Activated CD4-positive, alpha-beta memory T cell treated with anti-CD3 and anti-CD28 coated beads for 36 hours (primary cell): ENCODE measurements around the gene NOC2L. TPM values are rescaled to one million over a fixed set of nuclear protein-coding genes. Genes with fewer than 3 reads are reported as not detected.
"Not testable (repeated sequence)": the region's sequence is repeated elsewhere in the genome, so short reads cannot be mapped to it uniquely, and the experiment has no call there.

Source experiments
- CTCF ChIA-PET: fragments of 350-600 bp; sonication (Branson Sonifier 250); formaldehyde crosslinking; loops from one replicate; lab custom pipeline; 2021; ENCODE audit warnings: antibody characterized with exemption, inconsistent platforms; lab: Charles Lee
- POLR2A ChIA-PET: fragments of 350-600 bp; sonication (Branson Sonifier 250); formaldehyde crosslinking; loops from one replicate; lab custom pipeline; 2021; ENCODE audit warnings: antibody characterized with exemption; lab: Charles Lee
- DNase-seq: peaks from one replicate; pipeline ENCODE4 v3.0.0-alpha.2; 2020
- H3K27ac Mint-ChIP-seq: one replicate; pipeline ENCODE4 v1.8.0; 2021; ENCODE audit warnings: mixed read lengths
- H3K27me3 Mint-ChIP-seq: one replicate; pipeline ENCODE4 v1.8.0; 2021; ENCODE audit warnings: mixed read lengths
- H3K36me3 Mint-ChIP-seq: one replicate; pipeline ENCODE4 v1.8.0; 2021; ENCODE audit warnings: mixed read lengths
- H3K4me1 Mint-ChIP-seq: one replicate; pipeline ENCODE4 v1.8.0; 2021; ENCODE audit warnings: low read depth, mixed read lengths
- H3K4me3 Mint-ChIP-seq: one replicate; pipeline ENCODE4 v1.8.0; 2021; ENCODE audit warnings: mild to moderate bottlenecking, mixed read lengths
- H3K9me3 Mint-ChIP-seq: one replicate; pipeline ENCODE4 v1.8.0; 2021; ENCODE audit warnings: mixed read lengths
- intact Hi-C: fragments of 100-400 bp; cut with micrococcal nuclease; formaldehyde crosslinking; loops from one replicate; pipeline ENCODE4 v1.15.1; 2023
- total RNA-seq, 2 experiments: library from RNA; stranded (reverse); gene quantifications; one replicate each; pipeline ENCODE4 v1.2.3, GENCODE V29; 2021

The NOC2L gene
- total RNA-seq, 2 experiments from 2014 or later, result 111 to 117 TPM

- intact Hi-C loops, result no loop called here
- Mint-ChIP-seq H3K36me3 (peaks cover 65% of the 10 kb centered on the region), H3K9me3 (no peaks in the 10 kb centered on the region), H3K4me3 (no peak overlapping the region), H3K27ac (no peak overlapping the region), H3K27me3 (no peaks in the 10 kb centered on the region), H3K4me1 (peaks cover 7% of the 10 kb centered on the region)
- DNase-seq, result no peak
- POLR2A ChIA-PET, result no interaction called here
- CTCF ChIA-PET, result no interaction called here
Measured at GRCh38 chr1:952603-953002, 6.5 kb downstream of the NOC2L start.

DNA sequence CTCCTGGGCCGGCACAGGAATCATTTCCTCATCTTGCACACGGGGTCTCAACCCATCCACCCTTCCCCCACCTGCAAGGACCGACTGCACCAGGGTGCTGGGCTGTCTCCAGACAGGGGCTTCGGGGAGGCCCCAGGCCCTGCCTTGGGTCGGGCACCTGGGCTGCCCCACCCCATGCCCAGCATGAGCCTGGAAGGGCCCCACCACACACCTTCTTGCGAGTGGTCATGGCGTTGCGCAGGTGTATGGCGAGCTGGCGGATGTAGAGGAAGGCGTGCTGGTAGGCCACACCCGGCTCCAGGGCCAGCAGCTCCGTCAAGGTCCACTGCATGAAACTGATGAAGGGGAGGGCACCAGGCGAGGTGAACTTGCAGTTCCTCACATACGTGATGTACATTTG, 6.9 kb downstream of the NOC2L start:
- Mint-ChIP-seq H3K4me3 (no peak overlapping the region), H3K9me3 (no peaks in the 10 kb centered on the region), H3K36me3 (peaks cover 65% of the 10 kb centered on the region), H3K4me1 (peaks cover 3% of the 10 kb centered on the region), H3K27ac (no peak overlapping the region), H3K27me3 (no peaks in the 10 kb centered on the region)
- no peak for DNase-seq
- ChIA-PET CTCF (no interaction called here), POLR2A (no interaction called here)
- intact Hi-C loops, result no loop called here

DNA sequence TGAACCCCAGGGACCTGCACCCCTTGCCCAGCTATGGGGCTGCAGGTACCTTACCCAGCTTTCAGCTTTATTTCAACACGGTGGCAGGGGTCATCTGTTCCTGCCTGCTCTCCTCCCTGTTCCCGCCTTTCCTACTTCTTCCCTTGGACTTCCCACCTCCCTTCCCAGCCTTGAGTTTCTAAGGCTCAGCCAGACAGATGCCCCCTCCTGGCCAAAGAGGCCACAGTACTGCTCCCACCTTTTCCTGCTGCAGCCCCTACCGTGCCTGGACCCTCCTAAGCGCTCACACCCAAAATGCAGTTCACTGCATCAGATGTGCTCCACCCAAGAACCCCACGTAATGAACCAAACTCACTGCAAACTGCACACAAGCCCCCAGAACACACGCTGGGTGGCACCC, 7.7 kb downstream of the NOC2L start:
- POLR2A ChIA-PET, result no interaction called here
- intact Hi-C loops, result no loop called here

GRCh38 chr1:950881-951280, 8.2 kb downstream of the NOC2L start:
- CTCF ChIA-PET, result no interaction called here
- H3K36me3 Mint-ChIP-seq, result peaks cover 60% of the 10 kb centered on the region

More for the DNA sequence above, 7.7 kb downstream of the NOC2L start:
- Mint-ChIP-seq H3K4me1 (no peaks in the 10 kb centered on the region), H3K4me3 (no peak overlapping the region), H3K36me3 (peaks cover 64% of the 10 kb centered on the region), H3K27ac (no peak overlapping the region), H3K27me3 (no peaks in the 10 kb centered on the region), H3K9me3 (no peaks in the 10 kb centered on the region)
- DNase-seq, result no peak
- CTCF ChIA-PET, result no interaction called here

DNA sequence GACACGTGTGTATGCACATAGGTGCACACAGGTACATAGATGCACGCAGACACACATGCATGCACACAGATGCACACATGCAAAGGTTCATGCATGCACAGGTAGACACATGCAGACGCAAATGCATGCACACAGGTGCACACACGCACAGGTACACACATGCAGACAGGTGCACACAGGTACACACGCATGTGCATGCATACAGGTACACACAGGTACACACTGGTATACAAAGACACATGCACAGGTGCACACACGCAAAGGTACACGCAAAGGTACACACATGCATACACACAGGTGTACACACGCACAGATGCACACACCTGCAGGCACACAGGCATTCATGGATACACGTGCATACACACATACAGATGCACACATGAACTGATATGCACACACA, 8.8 kb downstream of the NOC2L start:
- intact Hi-C loops, result no loop called here
- Mint-ChIP-seq H3K36me3 (peaks cover 62% of the 10 kb centered on the region), H3K9me3 (no peaks in the 10 kb centered on the region), H3K27me3 (no peaks in the 10 kb centered on the region), H3K4me3 (no peak overlapping the region), H3K4me1 (no peaks in the 10 kb centered on the region), H3K27ac (no peak overlapping the region)
- ChIA-PET POLR2A (no interaction called here), CTCF (no interaction called here)
- no peak for DNase-seq

More at GRCh38 chr1:950881-951280, 8.2 kb downstream of the NOC2L start:
- intact Hi-C loops, result no loop called here
- Mint-ChIP-seq H3K27ac (no peak overlapping the region), H3K27me3 (no peaks in the 10 kb centered on the region), H3K9me3 (no peaks in the 10 kb centered on the region), H3K4me1 (no peaks in the 10 kb centered on the region), H3K4me3 (no peak overlapping the region)
- POLR2A ChIA-PET, result no interaction called here
- DNase-seq, result no peak

GRCh38 chr1:947958-948357, 11.1 kb downstream of the NOC2L start:
- Mint-ChIP-seq H3K4me3 (no peak overlapping the region), H3K27me3 (no peaks in the 10 kb centered on the region), H3K27ac (no peak overlapping the region), H3K36me3 (peaks cover 53% of the 10 kb centered on the region), H3K9me3 (no peaks in the 10 kb centered on the region), H3K4me1 (no peaks in the 10 kb centered on the region)
- intact Hi-C loops, result no loop called here
- POLR2A ChIA-PET, result no interaction called here
- DNase-seq, result no peak
- CTCF ChIA-PET, result no interaction called here

GRCh38 chr1:946811-947210, 12.2 kb downstream of the NOC2L start:
- H3K9me3 Mint-ChIP-seq, H3K4me3 Mint-ChIP-seq, CTCF ChIA-PET, POLR2A ChIA-PET, intact Hi-C loops, H3K27me3 Mint-ChIP-seq, H3K4me1 Mint-ChIP-seq, H3K27ac Mint-ChIP-seq, DNase-seq: not testable (repeated sequence)
- peaks cover 48% of the 10 kb centered on the region for H3K36me3 Mint-ChIP-seq

DNA sequence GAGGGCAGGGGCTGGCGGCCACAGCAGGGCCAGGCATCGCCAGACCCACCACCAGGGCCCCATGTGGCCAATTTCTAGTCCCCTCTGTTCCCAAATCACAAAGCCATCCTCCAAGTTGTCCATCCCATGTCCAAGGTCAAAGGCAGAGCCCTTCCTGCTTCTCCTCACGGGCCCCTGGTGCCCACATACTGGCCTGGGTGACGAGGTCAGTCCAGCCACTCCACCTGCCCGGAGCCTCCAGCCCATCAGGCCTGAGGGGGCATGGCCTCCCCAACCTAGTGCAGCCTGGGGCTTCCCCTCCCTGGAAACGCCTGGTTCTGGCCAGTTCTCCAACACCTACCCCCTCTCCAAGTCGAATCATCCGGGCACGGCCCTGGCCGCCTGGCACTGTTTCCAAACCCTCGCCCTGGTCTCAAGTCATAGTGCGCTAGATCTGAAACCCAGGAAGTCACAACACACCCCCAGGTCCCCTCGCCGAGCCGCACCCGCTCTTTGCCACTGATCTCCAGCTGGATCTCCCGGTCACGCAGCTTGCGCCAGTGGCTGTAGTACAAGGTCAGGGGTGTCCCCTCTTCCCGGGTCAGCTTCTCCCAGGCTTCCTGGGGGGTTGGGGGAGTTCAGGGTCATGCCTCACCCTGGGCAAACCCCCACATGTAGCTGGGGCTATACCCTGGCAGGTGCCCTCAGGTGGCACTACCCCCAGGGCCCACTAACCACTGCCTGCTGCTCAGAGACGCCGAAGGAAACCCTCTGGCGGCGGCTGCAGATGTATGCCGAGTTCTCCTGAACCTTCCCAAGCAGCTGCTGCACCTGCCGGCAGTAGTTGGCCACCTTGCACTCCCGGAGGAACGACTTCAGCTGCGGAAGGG, 13.1 kb downstream of the NOC2L start:
- intact Hi-C loops, result no loop called here
- peaks cover 43% of the 10 kb centered on the region for H3K36me3 Mint-ChIP-seq
- DNase-seq, result no peak
- no peak overlapping the region for H3K27ac Mint-ChIP-seq
- no peak overlapping the region for H3K4me3 Mint-ChIP-seq
- ChIA-PET POLR2A (no interaction called here), CTCF (no interaction called here)
- H3K4me1 Mint-ChIP-seq, result peaks cover 4% of the 10 kb centered on the region
- peaks cover 4% of the 10 kb centered on the region for H3K27me3 Mint-ChIP-seq
- no peaks in the 10 kb centered on the region for H3K9me3 Mint-ChIP-seq

GRCh38 chr1:944341-945325, 14.4 kb downstream of the NOC2L start:
- no peak for DNase-seq
- Mint-ChIP-seq H3K9me3 (no peaks in the 10 kb centered on the region), H3K4me1 (peaks cover 8% of the 10 kb centered on the region), H3K36me3 (peaks cover 32% of the 10 kb centered on the region), H3K4me3 (no peak overlapping the region), H3K27ac (no peak overlapping the region), H3K27me3 (peaks cover 7% of the 10 kb centered on the region)
- intact Hi-C loops, result no loop called here
- ChIA-PET POLR2A (interaction anchor here (0.9 kb wide), 1 partner anchor 11 kb away, joined by 3 read pairs; no protein-coding TSS in a partner anchor), CTCF (interaction anchor here (1.5 kb wide), 1 partner anchor 119 kb away, joined by 3 read pairs; no protein-coding TSS in a partner anchor)

GRCh38 chr1:943545-944340, 15.3 kb downstream of the NOC2L start:
- no peak overlapping the region for H3K27ac Mint-ChIP-seq
- no peak for DNase-seq
- H3K9me3 Mint-ChIP-seq, result no peaks in the 10 kb centered on the region
- intact Hi-C loops, result no loop called here
- peaks cover 11% of the 10 kb centered on the region for H3K27me3 Mint-ChIP-seq
- POLR2A ChIA-PET, result interaction anchor here (0.9 kb wide), 1 partner anchor 10 kb away, joined by 3 read pairs; no protein-coding TSS in a partner anchor
- H3K4me1 Mint-ChIP-seq, result peaks cover 8% of the 10 kb centered on the region
- no peak overlapping the region for H3K4me3 Mint-ChIP-seq
- CTCF ChIA-PET, result interaction anchor here (1.5 kb wide), 1 partner anchor 120 kb away, joined by 3 read pairs; no protein-coding TSS in a partner anchor
- H3K36me3 Mint-ChIP-seq, result peaks cover 28% of the 10 kb centered on the region

DNA sequence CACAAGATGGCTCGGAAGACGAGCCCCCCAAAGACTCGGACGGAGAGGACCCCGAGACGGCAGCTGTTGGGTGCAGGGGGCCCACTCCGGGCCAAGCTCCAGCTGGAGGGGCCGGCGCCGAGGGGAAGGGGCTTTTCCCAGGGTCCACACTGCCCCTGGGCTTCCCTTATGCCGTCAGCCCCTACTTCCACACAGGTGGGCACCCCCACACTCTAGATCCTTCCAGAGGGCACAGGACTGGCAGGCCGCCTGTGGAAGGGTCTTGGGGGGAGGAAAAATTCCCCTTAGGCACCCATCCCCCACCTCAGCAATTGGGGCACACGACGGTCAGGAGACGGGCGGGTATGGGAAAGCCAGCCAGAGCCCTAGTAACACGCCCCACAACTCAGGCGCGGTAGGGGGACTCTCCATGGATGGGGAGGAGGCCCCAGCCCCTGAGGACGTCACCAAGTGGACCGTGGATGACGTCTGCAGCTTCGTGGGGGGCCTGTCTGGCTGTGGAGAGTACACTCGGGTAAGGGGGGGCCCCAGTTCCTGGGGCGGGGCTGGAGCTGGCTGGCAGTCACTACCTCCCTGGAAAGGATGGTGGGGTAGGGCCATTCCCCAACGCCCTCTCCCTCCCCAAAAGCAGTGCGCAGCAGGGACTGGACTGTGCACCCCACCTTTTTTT, 16.1 kb downstream of the NOC2L start:
- POLR2A ChIA-PET, result interaction anchor here (0.9 to 1.0 kb wide), 2 partner anchors 10 to 17 kb away, joined by 3 read pairs; no protein-coding TSS in a partner anchor
- intact Hi-C loops, result no loop called here
- Mint-ChIP-seq H3K27ac (no peak overlapping the region), H3K36me3 (peaks cover 25% of the 10 kb centered on the region), H3K4me1 (peaks cover 8% of the 10 kb centered on the region), H3K9me3 (no peaks in the 10 kb centered on the region), H3K27me3 (peaks cover 16% of the 10 kb centered on the region), H3K4me3 (no peak overlapping the region)
- CTCF ChIA-PET, result interaction anchor here (2.9 kb wide), 1 partner anchor 38 kb away, joined by 14 read pairs; no protein-coding TSS in a partner anchor
- DNase-seq, result no peak
